CD4-positive, alpha-beta T cell treated with Interleukin-4 for 4 hours (primary cell): ENCODE results near the gene ARRB1.

Source experiments
- DNase-seq: peaks from one replicate; pipeline ENCODE4 v3.0.0-alpha.2; 2020

Gene ARRB1

DNA sequence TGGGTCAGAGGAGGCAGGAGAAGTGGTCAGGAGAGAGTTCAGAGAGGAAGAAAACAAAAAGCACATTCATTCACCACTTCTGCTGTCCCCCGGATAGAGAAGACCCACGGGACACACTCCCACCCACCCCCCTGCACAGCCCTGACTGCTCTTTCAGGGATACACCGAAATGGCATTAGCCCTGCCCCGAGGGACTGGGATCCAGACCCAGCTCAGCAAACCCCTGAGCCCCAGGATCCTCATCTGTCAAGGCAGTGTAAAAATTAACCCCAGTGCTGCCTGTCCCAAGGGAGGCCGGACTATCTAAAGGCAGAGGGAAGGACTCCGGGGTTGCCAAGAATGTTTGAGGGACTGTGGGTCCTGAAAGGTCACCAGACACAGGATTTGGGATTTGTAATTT lies 79.7 kb downstream of the ARRB1 start:
- DNase-seq = no peak

- DNase-seq = peak; percentile 45
Measured at GRCh38 chr11:75270896-75271418, 80.5 kb downstream of the ARRB1 start.

GRCh38 chr11:75269896-75270295 lies 81.6 kb downstream of the ARRB1 start:
- DNase-seq = no peak

GRCh38 chr11:75269367-75269660 lies 82.1 kb downstream of the ARRB1 start:
- no peak for DNase-seq

DNA sequence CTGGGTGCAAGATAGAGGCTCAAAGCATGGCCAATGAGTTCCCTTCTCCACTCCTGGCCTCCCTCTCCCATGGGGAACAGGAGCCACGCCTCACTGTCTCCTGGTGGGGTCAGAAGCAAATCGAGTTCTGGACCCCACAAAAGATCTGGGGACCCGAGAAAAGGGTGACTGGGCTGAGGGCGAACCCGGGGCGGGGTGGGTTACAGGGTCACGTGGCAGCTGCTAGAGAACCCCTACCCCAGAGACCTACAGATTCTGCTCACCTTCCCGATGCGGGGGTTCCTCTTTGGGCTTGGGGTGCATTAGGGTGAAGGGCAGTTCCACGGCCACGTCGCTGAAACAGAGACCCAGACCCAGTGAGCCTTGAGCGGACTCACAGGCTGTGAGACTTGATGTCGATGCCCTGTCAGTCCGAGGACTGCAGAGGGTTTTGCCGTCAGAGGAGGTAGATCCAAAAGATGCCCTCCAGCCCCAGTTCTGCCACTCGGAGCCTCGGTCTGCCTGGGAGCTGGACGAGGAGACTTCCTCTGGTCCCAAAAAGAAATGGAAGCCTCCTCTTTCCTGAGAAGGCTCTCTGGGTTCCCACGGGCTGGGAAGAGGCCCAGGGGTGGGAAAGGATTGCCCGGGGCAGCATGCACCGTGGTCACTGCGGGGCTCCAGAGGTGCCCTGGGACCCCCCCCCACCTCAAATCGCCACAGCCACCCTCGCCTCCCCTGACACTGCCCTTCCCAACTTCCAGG lies 82.7 kb downstream of the ARRB1 start:
- no peak for DNase-seq

DNA sequence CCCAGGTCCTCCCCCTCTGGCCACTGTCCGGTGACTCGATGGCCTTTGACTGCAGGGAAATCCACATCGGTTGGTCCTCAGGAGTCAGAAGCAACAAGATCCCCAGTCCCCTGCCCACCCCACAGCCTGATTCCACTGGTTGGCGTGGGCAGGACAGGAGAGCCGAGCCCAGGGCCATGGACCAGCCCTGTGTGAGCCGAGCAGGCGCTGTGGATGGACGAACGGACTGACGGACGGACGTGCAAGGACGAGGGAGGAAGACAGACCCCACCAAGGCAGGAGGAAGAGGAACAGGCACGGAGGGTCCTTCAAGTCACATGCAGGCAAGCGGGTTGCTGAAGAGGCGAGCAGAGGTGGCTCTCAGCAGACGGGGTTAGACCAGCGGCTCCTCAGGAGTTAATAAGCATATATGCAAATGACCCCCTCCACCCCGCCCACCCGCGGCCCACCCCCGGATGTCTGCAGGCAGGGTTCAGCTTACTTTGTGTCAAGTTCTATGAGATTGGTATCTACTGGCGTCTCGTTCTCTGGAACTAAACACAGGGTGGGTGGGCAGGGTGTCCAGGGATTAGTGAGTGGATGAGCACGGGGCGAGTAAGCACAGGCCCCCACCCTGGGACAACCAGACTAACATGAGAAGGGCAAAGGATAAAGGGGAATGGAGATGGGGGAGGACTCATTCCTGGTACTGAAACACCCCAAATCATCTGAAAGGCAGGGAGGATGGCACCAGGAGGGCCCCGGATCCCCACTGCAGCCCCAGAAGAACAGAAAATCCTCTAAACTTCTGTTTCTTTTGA lies 84.1 kb downstream of the ARRB1 start:
- DNase-seq = no peak

DNA sequence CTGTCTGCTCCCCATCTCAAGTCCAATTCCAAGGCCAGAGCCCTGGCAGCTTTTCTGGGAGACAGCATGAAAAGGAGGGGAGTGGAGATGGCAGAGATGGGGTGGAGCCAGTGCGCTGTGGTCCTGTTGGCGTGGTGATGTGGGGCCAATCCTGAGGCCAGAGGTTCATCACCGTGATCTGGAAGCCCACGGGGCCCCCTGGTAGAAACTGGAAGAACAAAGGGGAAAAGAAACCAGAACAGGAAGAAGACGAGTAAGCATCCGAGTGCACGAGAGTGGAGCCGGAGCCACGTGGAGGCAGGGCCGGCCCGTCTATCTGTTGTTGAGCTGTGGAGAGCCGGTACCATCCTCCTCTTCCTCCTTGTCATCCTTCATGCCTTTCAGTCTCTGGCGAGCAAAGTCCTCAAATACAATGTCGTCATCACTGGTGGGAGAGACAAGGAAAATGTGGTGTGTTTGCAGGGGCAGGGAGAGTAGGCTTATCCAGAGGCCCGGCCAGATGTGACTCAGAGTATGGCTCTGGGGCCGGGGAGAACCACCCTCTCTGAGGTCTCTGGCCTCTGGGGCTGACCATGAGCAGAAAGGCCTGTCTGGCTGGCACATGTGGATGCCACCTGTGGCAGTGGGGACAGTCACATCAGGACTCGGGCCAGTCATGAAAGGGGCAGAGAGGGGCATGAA lies 85.5 kb downstream of the ARRB1 start:
- DNase-seq = no peak

DNA sequence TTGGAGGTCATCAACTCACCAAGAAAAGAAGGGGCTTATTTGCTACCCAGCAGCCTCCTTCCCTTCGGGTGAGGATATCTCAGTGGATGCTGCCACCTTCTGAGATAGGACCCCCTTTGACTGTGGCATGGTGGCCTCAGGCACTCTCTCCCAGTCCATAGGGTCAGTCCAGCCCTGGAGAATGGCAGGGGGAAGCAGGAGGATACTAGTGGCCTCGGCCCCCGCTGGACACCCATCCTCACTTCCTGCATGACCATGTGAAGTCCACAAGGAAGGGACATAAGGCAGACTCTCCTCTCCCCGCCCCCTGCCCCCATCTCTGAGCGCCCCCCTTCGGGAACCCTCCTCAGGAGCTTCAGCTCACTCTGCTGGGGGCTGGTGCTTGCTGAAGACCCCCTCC lies 86.5 kb downstream of the ARRB1 start:
- DNase-seq = no peak

GRCh38 chr11:75264356-75264755 lies 87.1 kb downstream of the ARRB1 start:
- DNase-seq = no peak

DNA sequence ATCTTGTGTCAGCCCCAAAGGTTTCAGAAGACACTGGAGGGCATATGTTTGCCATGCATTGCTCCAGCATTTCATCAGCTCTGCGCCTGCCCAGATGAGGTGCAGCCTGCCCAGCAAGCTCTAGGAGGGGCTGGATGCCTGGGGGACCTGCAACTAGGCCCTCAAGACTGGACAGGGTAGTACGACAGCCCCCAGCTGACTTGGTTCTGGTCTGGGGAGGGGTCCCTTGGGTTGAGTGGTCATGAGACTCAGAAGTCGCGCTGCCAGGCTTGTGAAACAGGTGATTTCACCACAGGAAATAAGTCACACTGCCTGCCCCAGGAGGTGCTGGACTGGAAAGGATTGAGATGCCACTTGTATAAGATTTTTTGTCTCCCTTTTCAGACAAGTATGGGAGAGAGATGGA lies 87.5 kb downstream of the ARRB1 start:
- DNase-seq = peak; percentile 11

DNA sequence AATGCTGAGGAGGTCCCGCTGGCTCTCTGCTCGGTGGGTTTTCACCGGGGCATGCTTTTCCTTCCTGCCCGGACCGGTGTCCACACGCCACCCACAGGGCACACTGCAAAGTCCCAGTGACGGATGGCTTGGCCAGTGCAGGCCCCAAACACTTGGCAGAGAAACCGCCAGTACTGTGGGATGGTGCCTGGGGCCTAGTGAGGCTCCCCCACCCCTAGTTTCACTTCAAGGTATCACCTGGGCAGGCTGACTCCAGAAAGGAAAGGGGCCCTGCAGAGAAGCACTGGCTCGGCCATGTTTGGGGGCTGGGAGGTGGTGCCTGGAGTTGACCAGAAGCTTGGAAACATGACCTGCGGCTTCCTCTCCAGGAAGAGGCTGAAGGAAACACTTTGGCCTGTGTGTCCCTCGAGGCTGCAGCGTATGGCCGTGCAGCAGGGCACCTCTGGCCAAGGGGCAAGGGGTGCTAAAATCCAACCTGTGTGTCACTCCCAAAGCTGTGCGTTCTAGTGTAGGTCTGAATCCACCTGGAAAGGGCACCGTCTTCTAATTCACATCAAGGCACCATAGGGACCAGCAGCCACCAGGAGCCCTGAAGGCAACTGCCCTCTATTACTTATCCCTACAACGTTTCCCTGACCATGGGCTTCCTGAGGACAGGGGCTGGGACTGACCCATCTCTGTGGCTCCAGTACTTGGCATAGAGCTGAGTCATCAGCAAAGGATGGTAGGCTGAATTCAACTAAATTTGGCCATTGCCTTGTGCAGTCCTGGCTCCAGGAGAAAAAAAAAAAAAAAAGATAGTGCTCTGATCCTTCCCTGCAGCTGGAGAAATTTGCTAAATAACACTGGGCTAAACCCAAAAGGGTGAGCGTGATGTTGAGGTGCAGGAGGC lies 88.3 kb downstream of the ARRB1 start:
- DNase-seq = no peak

DNA sequence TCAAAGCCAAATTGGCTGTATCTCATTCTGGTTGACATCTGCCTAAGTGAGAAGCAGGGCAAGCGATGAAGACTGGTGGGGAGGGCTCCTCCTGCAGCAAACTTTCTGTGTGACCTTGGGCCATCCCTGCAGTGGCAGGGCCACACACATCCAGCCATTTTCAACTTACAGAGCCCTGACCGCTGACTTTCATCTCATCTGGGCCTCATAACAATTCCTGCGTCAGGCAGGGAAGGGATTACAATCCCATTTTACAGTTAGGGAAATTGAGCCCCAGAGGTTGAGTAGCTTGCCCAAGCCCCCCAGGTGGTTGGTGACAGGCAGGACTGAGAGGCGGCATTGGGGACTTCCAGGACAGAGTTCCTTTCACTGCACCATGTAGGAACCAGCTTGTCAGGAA lies 89.0 kb downstream of the ARRB1 start:
- DNase-seq = no peak

GRCh38 chr11:75261902-75262361 lies 89.5 kb downstream of the ARRB1 start:
- no peak for DNase-seq

- DNase-seq = no peak
Measured at GRCh38 chr11:75260396-75261170, 90.9 kb downstream of the ARRB1 start.

- no peak for DNase-seq
Measured at GRCh38 chr11:75254326-75254725, 97.1 kb downstream of the ARRB1 start.

DNA sequence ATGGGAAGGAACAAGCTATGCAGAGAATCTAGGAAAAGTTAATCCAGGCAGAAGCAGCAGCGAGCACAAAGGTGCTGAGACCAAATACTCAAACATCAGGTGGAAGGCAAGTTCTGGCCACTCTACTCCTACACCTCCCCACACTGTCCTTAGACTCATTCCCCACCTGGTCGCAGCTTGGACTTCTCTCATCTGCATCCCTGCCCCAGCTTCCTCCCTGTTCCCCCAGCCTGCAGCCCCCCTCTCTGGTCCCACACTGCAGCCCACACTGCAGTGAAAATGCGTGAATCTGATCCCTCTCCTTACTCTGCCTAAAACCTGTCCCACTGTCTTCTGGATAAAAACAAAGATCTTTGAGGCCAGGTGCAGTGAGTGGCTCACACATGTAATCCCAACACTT lies 101.8 kb downstream of the ARRB1 start:
- no peak for DNase-seq

GRCh38 chr11:75248924-75249256 lies 102.6 kb downstream of the ARRB1 start:
- DNase-seq = no peak

- no peak for DNase-seq
Measured at GRCh38 chr11:75246671-75247350, 104.7 kb downstream of the ARRB1 start.

DNA sequence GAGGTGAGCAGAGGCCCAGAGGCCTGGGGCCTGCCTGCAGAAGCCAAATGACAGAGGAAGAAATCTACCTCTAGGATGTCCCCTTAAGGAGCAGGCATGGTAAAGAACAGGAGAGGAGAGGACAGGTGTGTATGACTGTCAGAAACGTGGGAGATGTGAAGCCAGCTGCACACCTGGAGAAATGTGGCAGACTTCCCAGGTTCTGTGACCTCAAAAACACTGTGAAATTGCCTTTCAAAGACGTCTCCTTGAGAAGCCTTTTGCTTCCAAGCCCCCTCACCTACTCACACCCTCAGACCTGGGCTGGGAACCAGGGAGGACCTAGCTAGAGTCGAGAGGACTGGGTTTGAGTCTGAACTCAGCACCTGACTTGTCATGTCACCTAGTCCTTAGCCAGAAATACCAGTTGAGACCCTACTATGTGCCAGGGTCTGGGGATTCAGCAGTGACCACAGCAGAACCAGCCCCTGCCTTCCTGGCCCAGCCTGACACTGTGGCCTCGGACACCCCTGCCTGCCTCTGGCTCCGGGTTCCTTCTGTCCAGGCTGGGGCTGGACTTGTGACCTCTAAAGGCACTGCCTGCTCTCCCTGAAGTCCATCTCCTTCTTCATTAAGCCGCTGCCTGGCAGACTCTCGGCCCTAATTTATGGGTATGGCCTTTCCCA lies 105.3 kb downstream of the ARRB1 start:
- no peak for DNase-seq

- no peak for DNase-seq
Measured at GRCh38 chr11:75245356-75246005, 106.0 kb downstream of the ARRB1 start.
